SK-N-SH (cell line): ENCODE results near the gene CFAP299.

Source experiments
- EP300 ChIP-seq, 2 experiments: IDR thresholded peaks; 2 replicates each; pipeline versions ENCODE4 v1.4.0 to v1.6.1; 2012; ENCODE audit warnings: borderline replicate concordance in 1 of 2, low read depth in 1 of 2, low read length in 1 of 2
- EZH2phosphoT487 ChIP-seq: fragments of 200-600 bp; sonication (generic); IDR thresholded peaks from 2 replicates; pipeline ENCODE4 v1.6.1; 2017; ENCODE audit warnings: low read depth, mixed run types, mild to moderate bottlenecking, antibody characterized with exemption, moderate library complexity, borderline replicate concordance
- FOSL2 ChIP-seq: IDR thresholded peaks from 2 replicates; pipeline ENCODE4 v1.4.0; 2012; ENCODE audit warnings: low read depth, mild to moderate bottlenecking, moderate library complexity, borderline replicate concordance
- FOXJ3 ChIP-seq: sonication (generic); formaldehyde crosslinking; IDR thresholded peaks from 2 replicates; pipeline ENCODE4 v1.5.1; 2020; ENCODE audit warnings: mild to moderate bottlenecking, missing genetic modification reagents
- NRF1 ChIP-seq: IDR thresholded peaks from 2 replicates; pipeline ENCODE4 v1.6.1; 2012; ENCODE audit warnings: low read depth, mild to moderate bottlenecking, low read length
- POLR2AphosphoS5 ChIP-seq: IDR thresholded peaks from 2 replicates; pipeline ENCODE4 v1.6.1; 2012; ENCODE audit warnings: low read depth, low read length
- RAD21 ChIP-seq: IDR thresholded peaks from 2 replicates; pipeline ENCODE4 v1.6.1; 2012; ENCODE audit warnings: mild to moderate bottlenecking, low read length
- RFX5 ChIP-seq: IDR thresholded peaks from 2 replicates; pipeline ENCODE4 v1.6.1; 2012; ENCODE audit warnings: mild to moderate bottlenecking, improper control_type of control experiment, low read length
- SMC3 ChIP-seq: IDR thresholded peaks from 2 replicates; pipeline ENCODE4 v1.6.1; 2012; ENCODE audit warnings: low read depth, low read length, improper control_type of control experiment
- TAF1 ChIP-seq: IDR thresholded peaks from 2 replicates; pipeline ENCODE4 v1.6.1; 2012; ENCODE audit warnings: low read depth, mild to moderate bottlenecking, low read length, moderate library complexity, borderline replicate concordance
- TF ChIP-seq, protein P1 (sequence below): fragments of 200-600 bp; sonication (generic); IDR thresholded peaks from 2 replicates; pipeline ENCODE4 v1.6.1; 2017; ENCODE audit warnings: antibody characterized with exemption, mild to moderate bottlenecking, moderate library complexity
- TF ChIP-seq, protein P2 (sequence below): IDR thresholded peaks from 2 replicates; pipeline ENCODE4 v1.6.1; 2012; ENCODE audit warnings: mild to moderate bottlenecking, low read depth, low read length, moderate library complexity
- TF ChIP-seq, protein P3 (sequence below): IDR thresholded peaks from 2 replicates; pipeline ENCODE4 v1.4.0; 2012; ENCODE audit warnings: low read depth

DNA sequence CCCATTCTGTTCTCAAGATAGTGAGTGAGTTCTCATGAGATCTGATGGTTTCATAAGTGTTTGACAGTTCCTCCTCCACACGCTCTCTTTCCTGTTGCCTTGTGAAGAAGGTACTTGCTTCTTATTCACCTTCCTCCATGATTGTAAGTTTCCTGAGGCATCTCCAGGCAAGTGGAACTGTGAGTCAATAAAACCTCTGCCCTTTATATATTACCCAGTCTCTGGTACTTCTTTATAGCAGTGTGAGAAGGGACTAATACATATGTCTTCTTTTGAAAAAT lies 58.4 kb downstream of the CFAP299 start:
- TF ChIP-seq RAD21 (no peak), TAF1 (no peak), EP300 (IDR thresholded peaks at IDR 0.05; ENCODE audit: borderline replicate concordance in 1 of 2, low read depth in 1 of 2, low read length in 1 of 2) (no peak), FOSL2 (no peak), FOXJ3 (no peak), EZH2phosphoT487 (no peak), RFX5 (no peak), NRF1 (no peak), SMC3 (no peak), POLR2AphosphoS5 (no peak)
- TF ChIP-seq, protein P1, sequence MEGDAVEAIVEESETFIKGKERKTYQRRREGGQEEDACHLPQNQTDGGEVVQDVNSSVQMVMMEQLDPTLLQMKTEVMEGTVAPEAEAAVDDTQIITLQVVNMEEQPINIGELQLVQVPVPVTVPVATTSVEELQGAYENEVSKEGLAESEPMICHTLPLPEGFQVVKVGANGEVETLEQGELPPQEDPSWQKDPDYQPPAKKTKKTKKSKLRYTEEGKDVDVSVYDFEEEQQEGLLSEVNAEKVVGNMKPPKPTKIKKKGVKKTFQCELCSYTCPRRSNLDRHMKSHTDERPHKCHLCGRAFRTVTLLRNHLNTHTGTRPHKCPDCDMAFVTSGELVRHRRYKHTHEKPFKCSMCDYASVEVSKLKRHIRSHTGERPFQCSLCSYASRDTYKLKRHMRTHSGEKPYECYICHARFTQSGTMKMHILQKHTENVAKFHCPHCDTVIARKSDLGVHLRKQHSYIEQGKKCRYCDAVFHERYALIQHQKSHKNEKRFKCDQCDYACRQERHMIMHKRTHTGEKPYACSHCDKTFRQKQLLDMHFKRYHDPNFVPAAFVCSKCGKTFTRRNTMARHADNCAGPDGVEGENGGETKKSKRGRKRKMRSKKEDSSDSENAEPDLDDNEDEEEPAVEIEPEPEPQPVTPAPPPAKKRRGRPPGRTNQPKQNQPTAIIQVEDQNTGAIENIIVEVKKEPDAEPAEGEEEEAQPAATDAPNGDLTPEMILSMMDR, result no peak
- TF ChIP-seq, protein P2, sequence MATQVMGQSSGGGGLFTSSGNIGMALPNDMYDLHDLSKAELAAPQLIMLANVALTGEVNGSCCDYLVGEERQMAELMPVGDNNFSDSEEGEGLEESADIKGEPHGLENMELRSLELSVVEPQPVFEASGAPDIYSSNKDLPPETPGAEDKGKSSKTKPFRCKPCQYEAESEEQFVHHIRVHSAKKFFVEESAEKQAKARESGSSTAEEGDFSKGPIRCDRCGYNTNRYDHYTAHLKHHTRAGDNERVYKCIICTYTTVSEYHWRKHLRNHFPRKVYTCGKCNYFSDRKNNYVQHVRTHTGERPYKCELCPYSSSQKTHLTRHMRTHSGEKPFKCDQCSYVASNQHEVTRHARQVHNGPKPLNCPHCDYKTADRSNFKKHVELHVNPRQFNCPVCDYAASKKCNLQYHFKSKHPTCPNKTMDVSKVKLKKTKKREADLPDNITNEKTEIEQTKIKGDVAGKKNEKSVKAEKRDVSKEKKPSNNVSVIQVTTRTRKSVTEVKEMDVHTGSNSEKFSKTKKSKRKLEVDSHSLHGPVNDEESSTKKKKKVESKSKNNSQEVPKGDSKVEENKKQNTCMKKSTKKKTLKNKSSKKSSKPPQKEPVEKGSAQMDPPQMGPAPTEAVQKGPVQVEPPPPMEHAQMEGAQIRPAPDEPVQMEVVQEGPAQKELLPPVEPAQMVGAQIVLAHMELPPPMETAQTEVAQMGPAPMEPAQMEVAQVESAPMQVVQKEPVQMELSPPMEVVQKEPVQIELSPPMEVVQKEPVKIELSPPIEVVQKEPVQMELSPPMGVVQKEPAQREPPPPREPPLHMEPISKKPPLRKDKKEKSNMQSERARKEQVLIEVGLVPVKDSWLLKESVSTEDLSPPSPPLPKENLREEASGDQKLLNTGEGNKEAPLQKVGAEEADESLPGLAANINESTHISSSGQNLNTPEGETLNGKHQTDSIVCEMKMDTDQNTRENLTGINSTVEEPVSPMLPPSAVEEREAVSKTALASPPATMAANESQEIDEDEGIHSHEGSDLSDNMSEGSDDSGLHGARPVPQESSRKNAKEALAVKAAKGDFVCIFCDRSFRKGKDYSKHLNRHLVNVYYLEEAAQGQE, result no peak
- TF ChIP-seq, protein P3, sequence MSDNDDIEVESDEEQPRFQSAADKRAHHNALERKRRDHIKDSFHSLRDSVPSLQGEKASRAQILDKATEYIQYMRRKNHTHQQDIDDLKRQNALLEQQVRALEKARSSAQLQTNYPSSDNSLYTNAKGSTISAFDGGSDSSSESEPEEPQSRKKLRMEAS, result no peak
